Hippocampal formation (tissue), 2 donors: ENCODE data around the gene QSOX2.

ENCODE experiments used
- DNase-seq, 2 donors: peaks; one replicate each; lab custom pipeline; 2025; lab: John Stamatoyannopoulos, UW

The QSOX2 gene

DNA sequence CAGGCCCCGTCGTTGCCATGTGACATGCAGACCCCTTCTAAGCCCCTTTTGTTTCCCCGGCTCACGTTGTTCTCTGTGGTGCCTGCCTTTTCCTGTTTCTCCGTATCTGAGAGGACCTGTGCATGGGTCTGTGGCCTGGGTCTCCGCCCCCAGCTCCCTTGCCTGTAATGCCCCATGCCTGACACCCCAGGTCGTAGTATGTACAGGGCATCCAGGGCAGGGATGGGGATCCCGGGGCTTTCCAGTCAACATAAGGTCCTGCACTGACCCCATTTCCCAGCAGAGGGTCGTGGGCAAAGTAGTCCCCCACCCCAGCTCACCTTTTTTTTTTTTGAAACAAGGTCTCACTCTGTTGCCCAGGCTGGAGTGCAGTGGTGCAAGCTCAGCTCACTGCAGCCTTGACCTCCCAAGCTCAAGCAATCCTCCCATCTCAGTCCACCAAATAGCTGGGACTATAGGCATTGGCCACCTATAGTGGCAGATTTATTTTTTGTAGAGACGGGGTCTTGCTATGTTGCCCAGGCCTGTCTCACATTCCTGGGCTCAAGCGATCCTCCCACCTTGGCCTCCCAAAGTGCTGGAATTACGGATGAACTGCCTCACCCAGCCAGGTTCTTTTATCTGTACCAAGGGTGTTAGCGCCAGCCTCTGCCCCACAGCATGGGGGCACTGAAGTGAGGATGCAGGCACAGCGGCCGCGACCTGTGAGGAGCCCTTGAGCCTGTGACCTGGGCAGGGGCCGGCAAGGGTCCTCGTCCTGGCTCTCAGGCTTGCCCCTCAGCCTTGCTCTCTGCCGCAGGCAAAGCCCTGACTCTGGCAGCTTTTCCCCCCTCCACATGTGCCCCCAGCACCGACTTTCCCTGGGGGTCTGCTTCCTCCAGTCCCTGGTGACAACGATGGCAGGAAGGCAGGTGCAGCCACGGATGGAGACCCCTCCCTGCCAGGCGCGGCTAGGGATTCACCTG lies 19.1 kb upstream of the QSOX2 start:
- no peak for DNase-seq

DNA sequence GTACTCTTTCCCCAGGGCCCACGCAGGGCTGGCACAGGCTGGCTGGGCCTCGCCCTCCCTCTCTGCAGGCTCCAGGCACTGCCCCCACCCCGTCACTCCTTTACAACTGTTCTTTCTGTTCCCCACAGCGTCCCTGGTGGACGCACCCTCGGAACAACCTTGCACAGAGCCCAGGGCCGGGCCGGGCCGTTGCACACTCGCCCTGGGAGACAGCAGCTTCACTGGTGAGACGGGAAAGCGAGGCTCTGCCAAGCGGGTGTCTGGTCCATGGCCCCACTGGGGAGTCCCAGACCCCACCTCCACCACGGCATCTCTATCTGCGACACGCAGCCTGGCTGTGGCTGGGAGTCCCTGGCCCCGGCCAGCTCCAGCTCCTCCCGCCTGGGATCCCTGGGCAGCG lies 18.4 kb upstream of the QSOX2 start:
- no peak for DNase-seq

- DNase-seq: no peak
Observed at GRCh38 chr9:136262671-136263178, 17.1 kb upstream of the QSOX2 start.

DNA sequence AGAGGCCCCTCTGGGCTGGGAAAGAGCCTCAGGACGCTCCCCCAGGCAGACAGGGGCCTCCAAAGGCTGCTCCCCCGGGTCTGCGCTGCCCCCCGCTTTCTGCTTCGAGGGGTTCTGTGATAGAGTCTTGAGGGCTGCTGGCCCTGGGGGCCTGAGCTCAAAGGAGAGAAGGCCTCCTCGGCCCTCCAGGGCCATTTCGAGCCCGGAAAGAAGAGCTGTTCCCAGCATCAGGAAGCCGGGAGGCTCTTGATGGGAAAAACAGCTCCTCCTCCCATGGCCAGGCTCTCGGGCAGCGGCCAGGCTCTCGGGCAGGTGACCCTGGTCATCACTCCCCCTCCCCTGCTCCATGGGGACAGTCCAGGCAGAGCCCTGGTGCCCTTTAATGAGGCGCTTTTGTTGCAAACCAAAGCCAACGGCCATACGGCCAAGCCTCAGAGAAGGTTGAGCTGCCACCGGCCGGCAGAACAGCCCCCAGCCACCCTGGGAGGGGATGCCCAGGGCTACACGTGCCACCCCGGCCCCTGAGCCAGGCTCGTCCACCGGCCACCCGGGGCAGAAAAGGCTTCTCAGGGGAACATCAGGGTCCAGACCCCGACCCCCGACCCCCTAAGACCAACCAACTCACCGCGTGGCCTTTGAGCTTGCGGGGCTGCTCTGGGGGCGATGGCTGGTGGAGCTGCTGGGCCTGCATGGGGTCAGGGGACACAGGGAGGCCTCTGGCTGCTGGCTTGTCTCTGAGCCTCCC lies 16.2 kb upstream of the QSOX2 start:
- no peak for DNase-seq

DNA sequence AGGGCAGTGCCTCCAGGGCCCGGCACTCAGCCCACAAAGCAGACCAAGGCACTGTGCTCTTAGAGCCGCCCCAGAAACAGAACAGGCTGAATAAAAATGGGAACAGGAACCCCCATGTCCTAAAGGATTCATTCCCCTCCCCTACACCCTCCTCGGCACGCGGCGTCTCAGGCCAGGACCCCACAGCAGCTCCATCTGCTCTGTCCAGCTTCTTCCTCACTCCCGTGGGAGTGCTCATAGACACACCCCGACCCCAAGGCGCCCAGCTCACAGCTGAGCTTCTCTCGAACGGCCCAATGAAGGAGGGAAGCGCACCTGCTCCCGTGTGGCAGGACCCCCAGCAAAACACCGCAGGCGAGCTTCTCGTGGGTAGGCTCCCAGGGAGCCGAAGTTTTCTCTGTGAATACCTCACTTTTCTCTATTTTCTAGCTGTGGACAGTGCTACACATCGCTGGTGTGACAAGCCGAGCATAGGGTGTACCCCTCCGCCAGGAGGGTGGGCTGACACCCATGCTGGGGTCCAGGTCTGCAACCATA lies 15.4 kb upstream of the QSOX2 start:
- DNase-seq: no peak

DNA sequence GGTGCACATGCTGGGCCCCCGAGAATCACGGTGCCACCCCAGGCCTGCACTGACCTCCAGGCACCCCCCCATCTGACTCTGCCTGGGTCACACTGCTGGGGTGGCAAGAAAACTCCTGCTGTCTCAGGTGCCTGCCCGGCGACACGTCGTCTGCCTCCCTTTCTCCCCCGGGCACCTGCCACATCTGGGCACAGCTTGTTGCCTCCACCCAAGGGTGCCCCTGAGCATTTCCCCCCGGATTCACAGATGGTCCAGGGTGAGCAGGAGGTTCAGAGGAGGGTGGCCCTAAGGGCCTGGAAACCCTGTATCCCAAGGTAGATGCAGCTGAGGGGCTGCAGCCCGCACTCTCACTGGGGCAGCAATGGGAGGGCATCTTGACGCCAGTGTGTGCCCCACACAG lies 14.9 kb upstream of the QSOX2 start:
- no peak for DNase-seq

- DNase-seq: no peak
Observed at GRCh38 chr9:136259836-136260235, 14.2 kb upstream of the QSOX2 start.

DNA sequence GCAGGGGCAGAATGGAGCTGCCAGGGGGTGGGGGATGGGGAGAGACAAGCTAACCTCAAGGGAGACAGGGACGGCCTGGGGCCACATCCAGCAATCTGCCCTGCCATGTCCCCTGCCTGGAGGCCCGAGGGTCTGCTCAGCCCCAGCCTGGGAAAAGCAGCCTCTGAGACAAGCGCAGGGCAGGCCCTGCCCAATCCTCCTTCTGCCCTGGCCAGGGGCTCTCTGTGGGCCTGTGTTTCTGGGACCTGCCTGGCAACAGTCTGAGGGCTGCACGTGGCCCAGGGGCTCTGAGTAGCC lies 13.9 kb upstream of the QSOX2 start:
- DNase-seq: no peak

GRCh38 chr9:136258786-136259516 lies 13.3 kb upstream of the QSOX2 start:
- DNase-seq: no peak

- no peak for DNase-seq
Observed at GRCh38 chr9:136258299-136258625, 12.7 kb upstream of the QSOX2 start.

- DNase-seq: no peak
Observed at GRCh38 chr9:136257381-136258298, 12.0 kb upstream of the QSOX2 start.

- no peak for DNase-seq
Observed at GRCh38 chr9:136255896-136256890, 10.6 kb upstream of the QSOX2 start.

GRCh38 chr9:136255166-136255538 lies 9.5 kb upstream of the QSOX2 start:
- no peak for DNase-seq

- DNase-seq: no peak
Observed at GRCh38 chr9:136254381-136255165, 9.0 kb upstream of the QSOX2 start.

DNA sequence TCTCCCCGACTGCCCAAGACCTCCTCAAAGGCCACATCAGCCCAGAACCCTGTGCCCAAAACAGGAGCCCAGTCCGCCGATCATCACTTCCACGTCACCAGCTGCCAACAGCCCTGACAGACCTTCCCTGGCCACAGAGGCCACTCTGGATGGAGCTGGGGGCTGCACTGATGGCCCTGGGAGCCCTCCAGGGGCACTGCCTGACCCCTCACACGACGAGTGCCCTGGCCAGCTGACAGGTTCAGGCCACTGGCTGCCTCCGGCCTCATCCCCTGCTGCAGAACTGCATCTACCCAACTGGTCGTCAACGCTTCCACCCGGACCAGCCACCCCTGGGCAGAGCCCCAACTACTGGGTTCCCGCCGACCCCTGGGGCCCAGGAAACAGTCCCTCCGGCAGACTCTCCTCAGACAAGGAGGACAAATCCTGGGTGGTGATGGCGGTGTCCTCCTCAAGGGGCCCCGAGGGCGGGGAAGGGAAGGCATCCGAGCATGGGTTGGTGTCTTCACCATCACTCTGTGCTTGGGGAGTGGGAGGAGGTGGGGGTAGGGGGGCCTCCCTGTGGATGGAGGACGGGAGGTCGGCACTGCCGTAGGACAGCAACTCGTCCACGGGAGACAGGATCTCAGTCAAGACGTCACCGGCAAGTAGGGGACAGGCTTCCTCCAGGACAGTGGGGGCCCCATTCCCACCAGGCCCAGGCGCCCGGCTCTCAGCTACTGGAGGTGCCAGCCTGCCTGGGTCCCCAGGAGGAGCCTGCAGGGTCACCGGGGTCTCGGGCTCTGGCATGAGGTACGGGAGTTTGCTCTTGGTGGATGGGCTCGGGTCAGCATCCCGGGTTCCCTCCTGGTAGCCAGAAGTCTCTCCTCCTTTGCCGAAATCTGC lies 7.9 kb upstream of the QSOX2 start:
- no peak for DNase-seq

DNA sequence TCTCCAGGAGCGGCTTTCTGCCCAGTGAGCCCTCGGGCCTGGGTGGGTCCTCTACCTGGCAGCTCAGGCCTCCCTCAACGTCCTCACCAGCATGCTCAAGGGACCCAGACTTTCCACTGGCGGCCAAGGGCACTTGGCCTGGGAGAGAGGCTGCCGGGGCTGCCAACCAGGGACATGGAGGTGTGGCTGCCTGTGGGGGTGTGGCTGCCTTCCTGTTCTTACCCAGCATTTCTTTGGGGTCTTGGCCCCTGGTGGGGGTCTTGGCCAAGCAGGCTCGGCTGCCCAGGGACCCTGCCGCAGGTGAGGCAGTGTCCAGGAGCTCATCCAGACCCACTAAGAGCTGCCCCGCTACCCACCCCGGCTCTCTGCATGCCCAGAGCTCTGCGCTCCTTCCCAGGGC lies 7.2 kb upstream of the QSOX2 start:
- DNase-seq: no peak

GRCh38 chr9:136252281-136252680 lies 6.7 kb upstream of the QSOX2 start:
- DNase-seq: no peak
